Ascending aorta (tissue), 2 donors: ENCODE data around the gene SLC16A8. TPM values are rescaled to one million over a fixed set of nuclear protein-coding genes. Genes with fewer than 3 reads are reported as not detected.

Experiments
- DNase-seq, 2 donors: peaks; one replicate each; pipeline ENCODE4 v3.0.0-alpha.2; 2019; ENCODE audit warnings: low spot score in 2 of 2
- H3K27ac ChIP-seq, 2 donors: fragments of 200-600 bp; sonication (generic); one replicate each; pipeline ENCODE4 v1.5.1; 2016 to 2017; ENCODE audit warnings: mild to moderate bottlenecking in 1 of 2
- H3K27me3 ChIP-seq: fragments of 200-600 bp; sonication (generic); one replicate; pipeline ENCODE4 v1.5.1; 2017
- H3K36me3 ChIP-seq, 2 donors: fragments of 200-600 bp; sonication (generic); one replicate each; pipeline ENCODE4 v1.5.1; 2016
- H3K4me1 ChIP-seq, 2 donors: fragments of 200-600 bp; sonication (generic); one replicate each; pipeline ENCODE4 v1.5.1; 2016 to 2017; ENCODE audit warnings: mild to moderate bottlenecking in 1 of 2
- H3K4me3 ChIP-seq, 2 donors: fragments of 200-600 bp; sonication (generic); one replicate each; pipeline ENCODE4 v1.5.1; 2016 to 2017; ENCODE audit warnings: mild to moderate bottlenecking in 1 of 2
- H3K9me3 ChIP-seq, 2 donors: fragments of 200-600 bp; sonication (generic); one replicate each; pipeline ENCODE4 v1.5.1; 2016
- intact Hi-C: fragments of 100-400 bp; cut with DNase I; formaldehyde crosslinking; loops from one replicate; pipeline ENCODE4 v1.15.1; 2023
- total RNA-seq: library from RNA; depleted of rRNA; stranded (reverse); fragments of >200 nt; gene quantifications from one replicate; pipeline ENCODE4 v1.1.0, GENCODE V29; 2016
- TF ChIP-seq, protein P1 (sequence below), 3 experiments: fragments of 200-600 bp in 2 of 3; fragments of 450-650 bp in 1 of 3; sonication (generic) in 2 of 3; IDR thresholded peaks; one replicate each; pipeline ENCODE4 v1.5.1; 2016 to 2019; ENCODE audit warnings: antibody characterized with exemption in 3 of 3, mild to moderate bottlenecking in 1 of 3, moderate library complexity in 1 of 3

Gene SLC16A8
- total RNA-seq, 1 donor from 2014 or later = not detected

DNA sequence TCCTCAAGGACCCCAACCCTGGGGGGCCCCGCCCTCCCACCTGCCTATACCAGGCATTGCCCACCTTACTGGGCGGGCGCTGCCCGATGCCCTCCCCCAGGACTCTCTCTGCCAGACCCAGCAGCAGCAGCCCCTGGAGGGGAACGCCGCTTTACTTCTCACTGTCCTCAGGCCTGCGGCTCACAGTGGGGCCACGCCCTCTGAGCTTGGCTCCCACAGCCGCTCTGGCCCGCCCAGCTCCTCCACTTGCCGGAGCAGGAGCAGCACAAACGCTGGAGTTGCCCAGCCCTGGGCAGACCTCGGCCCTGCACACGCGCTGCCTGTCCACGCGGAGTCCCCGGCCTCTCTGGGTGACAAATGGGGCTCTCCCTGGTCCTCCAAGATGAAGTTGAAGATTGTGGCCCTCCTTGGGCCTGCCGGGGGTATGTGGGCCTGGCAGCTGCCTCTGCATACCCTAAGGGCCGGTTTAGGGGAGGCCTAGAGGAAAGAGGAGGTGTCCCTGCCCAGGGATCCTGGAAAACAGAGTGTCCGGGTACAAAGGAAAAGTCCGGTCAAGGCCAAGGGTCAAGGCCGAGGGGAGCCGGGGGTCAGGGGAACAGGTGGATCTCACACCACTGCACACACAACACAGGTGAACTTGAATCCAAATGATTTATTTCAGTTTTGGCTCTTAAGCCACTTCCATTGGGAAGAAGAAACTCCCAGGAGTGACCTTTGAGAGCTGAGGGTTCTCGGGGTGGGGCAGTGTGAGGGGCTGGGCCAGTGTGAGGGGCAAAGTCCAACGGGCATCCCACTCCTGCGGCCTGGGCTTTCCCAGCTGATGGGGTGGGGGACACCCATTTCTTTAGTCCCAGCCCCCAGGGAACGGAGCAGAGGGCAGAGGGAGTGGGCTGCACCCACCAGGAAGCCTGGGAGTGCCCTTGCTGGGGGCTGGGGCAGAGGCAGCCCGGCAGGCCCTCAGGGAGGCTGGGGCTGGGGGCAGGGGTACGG is 27.2 kb upstream of the SLC16A8 start:
- no peak overlapping the region for H3K4me3 ChIP-seq
- H3K9me3 ChIP-seq = no peaks in the 10 kb centered on the region
- no peak for DNase-seq
- intact Hi-C loops = loop anchor here (5.0 kb wide), 2 partner anchors 71 to 241 kb away; partner anchors contain the start of gene PLA2G6
- peaks cover 0 to 19% of the 10 kb centered on the region in 2 donors for H3K4me1 ChIP-seq
- TF ChIP-seq, protein P1, sequence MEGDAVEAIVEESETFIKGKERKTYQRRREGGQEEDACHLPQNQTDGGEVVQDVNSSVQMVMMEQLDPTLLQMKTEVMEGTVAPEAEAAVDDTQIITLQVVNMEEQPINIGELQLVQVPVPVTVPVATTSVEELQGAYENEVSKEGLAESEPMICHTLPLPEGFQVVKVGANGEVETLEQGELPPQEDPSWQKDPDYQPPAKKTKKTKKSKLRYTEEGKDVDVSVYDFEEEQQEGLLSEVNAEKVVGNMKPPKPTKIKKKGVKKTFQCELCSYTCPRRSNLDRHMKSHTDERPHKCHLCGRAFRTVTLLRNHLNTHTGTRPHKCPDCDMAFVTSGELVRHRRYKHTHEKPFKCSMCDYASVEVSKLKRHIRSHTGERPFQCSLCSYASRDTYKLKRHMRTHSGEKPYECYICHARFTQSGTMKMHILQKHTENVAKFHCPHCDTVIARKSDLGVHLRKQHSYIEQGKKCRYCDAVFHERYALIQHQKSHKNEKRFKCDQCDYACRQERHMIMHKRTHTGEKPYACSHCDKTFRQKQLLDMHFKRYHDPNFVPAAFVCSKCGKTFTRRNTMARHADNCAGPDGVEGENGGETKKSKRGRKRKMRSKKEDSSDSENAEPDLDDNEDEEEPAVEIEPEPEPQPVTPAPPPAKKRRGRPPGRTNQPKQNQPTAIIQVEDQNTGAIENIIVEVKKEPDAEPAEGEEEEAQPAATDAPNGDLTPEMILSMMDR (IDR thresholded peaks at IDR 0.05) = no peak
- H3K27me3 ChIP-seq = no peaks in the 10 kb centered on the region
- no peaks in the 10 kb centered on the region for H3K36me3 ChIP-seq
- no peak overlapping the region for H3K27ac ChIP-seq

DNA sequence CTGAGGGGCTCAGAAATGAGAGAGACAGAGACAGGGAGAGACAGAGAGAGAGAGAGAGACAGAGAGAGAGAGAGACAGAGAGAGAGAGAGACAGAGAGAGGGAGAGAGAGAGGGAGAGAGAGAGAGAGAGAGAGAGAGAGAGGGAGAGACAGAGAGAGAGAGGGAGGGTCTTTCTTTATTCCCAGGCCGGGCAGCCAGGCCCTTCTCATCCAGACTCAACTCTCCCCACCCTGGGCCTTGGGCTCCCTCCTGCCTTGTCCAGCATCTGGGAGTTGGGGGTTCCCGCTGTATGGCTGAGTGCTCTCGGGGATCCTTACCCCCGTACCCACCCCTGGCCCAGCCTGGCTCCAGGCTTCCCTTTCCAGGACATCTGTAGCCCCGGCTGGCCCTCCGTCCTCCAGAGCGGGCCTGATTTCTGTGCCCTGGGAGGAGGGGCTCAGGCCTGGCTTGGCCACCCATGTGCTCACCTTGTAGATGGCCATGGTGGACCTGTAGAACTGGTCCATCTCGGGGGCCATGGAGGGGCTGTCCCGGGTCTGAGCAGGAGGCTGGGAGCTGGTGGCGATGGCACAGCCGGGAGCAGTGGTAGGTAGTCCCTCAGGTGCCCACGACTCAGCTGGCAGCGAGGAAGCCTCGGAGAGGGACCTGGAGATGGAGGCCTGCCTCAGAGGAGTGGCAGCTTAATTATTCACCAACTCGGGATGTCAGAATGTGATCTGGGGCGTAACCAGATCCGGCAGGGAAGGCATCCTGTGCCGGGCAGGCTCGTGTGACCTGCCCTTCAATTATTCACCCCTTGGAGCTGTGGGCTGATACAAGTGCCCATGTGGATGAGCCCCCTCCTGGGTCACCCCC is 26.3 kb upstream of the SLC16A8 start, which contains the start of gene BAIAP2L2:
Gene BAIAP2L2, minus strand, starts transcription at position 677 of the 855 bp plus-strand sequence. Its CDS starts 159 bp downstream, at position 518.
- H3K36me3 ChIP-seq = no peaks in the 10 kb centered on the region
- intact Hi-C loops = loop anchor here (5.0 kb wide), 2 partner anchors 72 to 242 kb away; partner anchors contain the start of gene PLA2G6
- H3K4me1 ChIP-seq = peaks cover 0 to 19% of the 10 kb centered on the region in 2 donors
- H3K27ac ChIP-seq = no peak within 1 kb of the TSS
- H3K9me3 ChIP-seq = no peaks in the 10 kb centered on the region
- TF ChIP-seq, protein P1 (IDR thresholded peaks at IDR 0.05) = no peak
- H3K27me3 ChIP-seq = no peaks in the 10 kb centered on the region
- DNase-seq = no peak
- no peak within 1 kb of the TSS for H3K4me3 ChIP-seq

DNA sequence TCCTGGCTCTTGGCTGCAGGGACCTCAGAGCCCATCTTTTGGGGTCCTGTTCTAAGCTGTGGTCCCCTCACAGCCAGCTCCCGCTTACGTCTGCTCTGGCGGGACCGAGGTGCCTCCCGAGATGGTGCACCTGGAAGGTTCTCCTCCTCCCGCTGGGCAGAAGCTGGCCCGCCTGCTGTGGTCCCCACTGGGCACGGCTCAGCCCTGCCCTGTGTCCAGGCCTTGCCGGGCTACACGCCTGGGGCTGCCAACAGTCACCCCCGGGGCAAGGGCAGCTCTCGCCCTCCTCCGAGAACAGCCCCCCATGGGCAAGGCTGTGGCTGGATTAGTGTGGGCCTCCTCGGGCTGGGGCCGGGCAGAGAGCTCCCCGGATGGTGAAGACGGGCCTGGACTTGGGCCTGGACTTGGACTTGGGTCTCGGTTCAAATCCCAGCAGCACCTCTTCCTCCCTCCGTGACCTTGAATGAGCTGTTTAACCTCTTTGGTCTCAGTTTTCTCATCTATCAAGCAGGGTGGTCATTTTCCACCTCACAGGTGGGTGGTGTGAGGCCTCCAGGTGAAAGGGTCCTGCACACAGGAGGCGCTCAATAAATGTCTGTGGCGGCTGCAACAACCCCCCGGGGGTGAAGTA is 25.5 kb upstream of the SLC16A8 start:
- Histone ChIP-seq H3K36me3 (no peaks in the 10 kb centered on the region), H3K9me3 (no peaks in the 10 kb centered on the region), H3K4me1 (peaks cover 0 to 14% of the 10 kb centered on the region in 2 donors), H3K27ac (no peak overlapping the region), H3K4me3 (no peak overlapping the region), H3K27me3 (no peaks in the 10 kb centered on the region)
- no peak for DNase-seq
- TF ChIP-seq, protein P1 (IDR thresholded peaks at IDR 0.05) = no peak
- intact Hi-C loops = loop anchor here (5.0 kb wide), 2 partner anchors 73 to 243 kb away; partner anchors contain the start of gene PLA2G6

DNA sequence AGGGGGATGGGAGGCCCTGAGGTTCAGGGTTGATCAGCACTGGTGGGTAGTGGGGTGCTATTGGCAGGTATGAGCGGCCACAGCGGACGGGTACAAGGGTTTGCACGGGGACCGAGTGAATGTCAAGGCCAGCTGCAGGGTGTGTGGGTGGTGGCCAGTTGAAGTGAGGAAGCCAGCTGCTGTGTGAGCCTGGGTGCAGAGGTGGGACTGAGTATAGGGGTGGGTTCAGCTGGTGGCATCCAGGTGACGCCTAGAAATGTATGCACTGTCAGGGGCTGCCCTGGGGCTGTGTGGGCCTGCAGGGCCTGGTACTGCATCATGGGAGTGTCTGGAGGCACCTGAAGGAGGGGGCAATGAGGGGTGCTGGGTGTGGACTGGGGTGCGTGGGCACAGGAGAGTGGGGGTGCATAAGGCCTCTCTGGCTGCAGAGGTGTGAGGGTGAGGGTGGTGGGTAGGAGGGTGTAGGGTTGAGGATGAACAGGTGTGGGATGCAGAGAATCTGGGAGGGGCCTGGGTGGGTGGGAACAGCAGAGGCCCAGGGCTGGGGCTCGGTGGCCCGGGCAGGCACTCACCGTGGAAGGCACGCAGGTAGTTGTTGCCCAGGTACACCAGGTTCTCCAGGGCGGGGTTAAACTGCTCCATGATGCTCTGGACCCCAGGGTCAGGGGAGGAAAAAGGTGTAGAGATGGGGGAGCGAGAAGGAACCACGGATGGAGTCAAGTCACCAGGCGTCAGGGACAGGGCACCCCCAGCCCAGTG is 24.8 kb upstream of the SLC16A8 start:
- intact Hi-C loops = no loop called here
- H3K27me3 ChIP-seq = no peaks in the 10 kb centered on the region
- no peak overlapping the region for H3K4me3 ChIP-seq
- H3K9me3 ChIP-seq = no peaks in the 10 kb centered on the region
- no peak for DNase-seq
- H3K4me1 ChIP-seq = peaks cover 0 to 12% of the 10 kb centered on the region in 2 donors
- TF ChIP-seq, protein P1 (IDR thresholded peaks at IDR 0.05) = no peak
- H3K36me3 ChIP-seq = no peaks in the 10 kb centered on the region
- no peak overlapping the region for H3K27ac ChIP-seq
